ENCODE data around the gene FERMT1. TPM values are rescaled to one million over a fixed set of nuclear protein-coding genes. Genes with fewer than 3 reads are reported as not detected.

The FERMT1 gene
- total RNA-seq (2014; rRNA removed; shearing (Covaris generic)) = not detected in 2 replicates
- total RNA-seq (2022) = not detected in 2 replicates
- percentile 6 among the genes with signal in this experiment for Bru-seq, nascent RNA
- BruChase-seq, experiment 1, labeled RNA remaining after a 6-hour chase = percentile 6 among the genes with signal in this experiment
- BruChase-seq, experiment 2, labeled RNA remaining after a 2-hour chase = percentile 5 among the genes with signal in this experiment
- long read RNA-seq = 0 reads

DNA sequence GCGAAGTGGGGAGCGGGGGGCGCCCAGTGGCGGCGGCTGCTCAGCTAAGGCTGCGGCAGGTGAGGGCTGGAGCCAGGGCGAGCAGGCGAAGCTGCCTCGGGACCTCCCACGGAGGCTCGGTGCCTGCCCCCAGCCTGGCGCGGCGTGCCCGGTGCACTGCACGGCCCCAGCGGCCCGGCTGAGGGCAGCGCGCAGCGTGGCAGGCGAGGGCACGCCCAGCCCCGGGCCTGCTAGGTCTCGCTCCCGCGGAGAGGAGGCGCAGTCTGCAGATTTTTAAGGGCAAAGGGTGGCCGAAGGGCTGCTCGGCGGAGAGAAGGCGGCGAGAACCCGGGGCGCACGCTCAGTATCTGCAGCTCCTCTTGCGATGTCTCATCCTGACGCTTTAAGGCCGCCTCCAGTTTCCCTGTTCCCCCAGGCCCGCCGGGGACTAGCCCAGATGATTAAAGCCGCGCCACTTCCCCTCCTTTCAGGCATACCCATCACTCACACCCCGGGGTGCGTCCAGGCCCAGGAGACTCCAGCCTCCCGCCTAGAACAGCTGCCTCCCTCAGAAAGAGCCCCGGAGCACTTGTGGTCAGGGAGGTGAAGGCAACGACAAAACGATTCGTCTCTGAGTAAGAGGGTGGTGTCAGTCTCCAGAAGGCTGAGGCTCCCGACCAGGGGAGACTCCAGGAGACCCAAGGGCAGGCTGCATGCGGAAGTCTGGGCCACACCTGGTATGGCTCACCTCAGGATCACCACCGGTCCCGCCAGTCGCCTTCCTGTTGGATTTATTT is at the start of gene FERMT1:
Gene FERMT1 (minus strand): TSS at position 158 of the 776 bp plus-strand sequence. CDS start 3,476 bp downstream, outside the sequence.
- no peaks in the 10 kb centered on the region for H3K36me3 ChIP-seq (ENCODE audit: insufficient read depth, low read length)
- no TSS peak for BruUV-seq (replicated peaks)
- H3K4me2 ChIP-seq (ENCODE audit: low read length) = no peak within 1 kb of the TSS
- no peaks in the 10 kb centered on the region for H3K79me2 ChIP-seq (ENCODE audit: insufficient read depth, low read depth, low read length)
- no peak within 1 kb of the TSS for H3K4me3 ChIP-seq (ENCODE audit: low read depth, low read length, poor library complexity, severe bottlenecking)
- no peak for DNase-seq (ENCODE audit: low spot score)
- no peaks in the 10 kb centered on the region for H3K9me2 ChIP-seq (ENCODE audit: insufficient read depth, low read length)
- intact Hi-C loops (cut with micrococcal nuclease; ENCODE audit: unreplicated experiment) = no loop called here
- H2AFZ ChIP-seq (ENCODE audit: low read length) = no peak within 1 kb of the TSS
- TF ChIP-seq EZH2phosphoT487 (IDR thresholded peaks at IDR 0.05; ENCODE audit: borderline replicate concordance, low read depth, low read length) (no peak), CTCF (conservative IDR thresholded peaks at IDR 0.05; ENCODE audit: low read length) (no peak)
- no peaks in the 10 kb centered on the region for H3K4me1 ChIP-seq (ENCODE audit: insufficient read depth, low read length, poor library complexity, severe bottlenecking)
- ChIA-PET POLR2A (no interaction called here), CTCF (ENCODE audit: unreplicated experiment) (no interaction called here)
- H3K9me3 ChIP-seq (ENCODE audit: low read length) = no peaks in the 10 kb centered on the region
- no peaks in the 10 kb centered on the region; the same call in 1 of the 2 replicates for H4K20me1 ChIP-seq (ENCODE audit: insufficient read depth, low read length)
- H3K27ac ChIP-seq (ENCODE audit: low read depth, low read length, poor library complexity, severe bottlenecking) = no peak within 1 kb of the TSS

DNA sequence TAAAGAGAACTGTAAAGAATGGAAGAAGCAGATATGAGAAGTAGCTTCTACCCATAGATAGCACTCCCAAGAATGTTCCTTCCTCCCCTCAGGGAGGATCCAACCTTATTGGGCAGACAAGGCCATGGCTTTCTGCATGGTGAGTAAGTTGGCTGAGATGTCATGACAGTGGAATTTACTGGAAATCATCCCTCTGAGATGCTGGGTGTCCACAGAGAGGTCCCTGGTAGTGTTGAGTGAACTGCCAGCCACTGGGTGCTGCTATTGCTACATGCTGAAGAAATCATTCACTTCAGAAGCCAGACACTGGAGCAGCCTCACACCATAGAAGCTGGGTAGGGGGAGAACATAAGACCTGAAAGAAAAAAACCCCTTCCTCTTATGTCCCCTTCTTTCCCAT is 46.4 kb upstream of the FERMT1 start:
- BruUV-seq (replicated peaks) = no TSS peak
- Histone ChIP-seq H3K4me2 (ENCODE audit: low read length) (no peak overlapping the region), H3K9me2 (ENCODE audit: insufficient read depth, low read length) (no peaks in the 10 kb centered on the region), H3K4me1 (ENCODE audit: insufficient read depth, low read length, poor library complexity, severe bottlenecking) (no peaks in the 10 kb centered on the region), H2AFZ (ENCODE audit: low read length) (no peak overlapping the region), H4K20me1 (ENCODE audit: insufficient read depth, low read length) (no peaks in the 10 kb centered on the region), H3K79me2 (ENCODE audit: insufficient read depth, low read depth, low read length) (no peaks in the 10 kb centered on the region), H3K9me3 (ENCODE audit: low read length) (no peaks in the 10 kb centered on the region), H3K36me3 (ENCODE audit: insufficient read depth, low read length) (no peaks in the 10 kb centered on the region), H3K4me3 (ENCODE audit: low read depth, low read length, poor library complexity, severe bottlenecking) (no peak overlapping the region), H3K27ac (ENCODE audit: low read depth, low read length, poor library complexity, severe bottlenecking) (no peak overlapping the region)
- intact Hi-C loops (cut with micrococcal nuclease; ENCODE audit: unreplicated experiment) = no loop called here
- ChIA-PET CTCF (ENCODE audit: unreplicated experiment) (no interaction called here), POLR2A (interaction anchor here (1.5 kb wide), 1 partner anchor 12 kb away, joined by 4 read pairs; no protein-coding TSS in a partner anchor)
- TF ChIP-seq CTCF (conservative IDR thresholded peaks at IDR 0.05; ENCODE audit: low read length) (peak; percentile 27; the same call in 1 of the 2 replicates), EZH2phosphoT487 (IDR thresholded peaks at IDR 0.05; ENCODE audit: borderline replicate concordance, low read depth, low read length) (no peak)
- no peak for DNase-seq (ENCODE audit: low spot score)

DNA sequence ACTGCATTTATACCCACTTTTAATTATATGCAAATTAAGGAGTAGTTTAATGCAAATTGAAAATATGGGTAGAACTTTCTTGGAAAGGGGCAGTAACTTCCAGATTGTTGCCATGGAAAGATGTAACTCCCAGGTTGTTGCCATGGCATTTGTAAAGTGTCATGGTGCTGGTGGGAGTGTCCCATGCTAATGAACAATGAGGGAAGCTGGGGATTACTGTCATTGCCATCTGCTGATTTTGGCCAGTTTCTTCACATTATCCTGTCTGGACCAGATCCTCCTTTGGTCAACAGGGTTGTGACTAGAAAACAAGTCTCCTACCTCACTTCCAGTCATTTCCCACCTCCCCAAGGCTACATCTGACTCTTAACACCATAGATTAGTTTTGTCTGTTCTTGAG is 45.4 kb upstream of the FERMT1 start:
- H3K36me3 ChIP-seq (ENCODE audit: insufficient read depth, low read length) = no peaks in the 10 kb centered on the region
- BruUV-seq (replicated peaks) = no TSS peak
- H3K27ac ChIP-seq (ENCODE audit: low read depth, low read length, poor library complexity, severe bottlenecking) = no peak overlapping the region

More for the DNA sequence above, 45.4 kb upstream of the FERMT1 start:
- H3K4me2 ChIP-seq (ENCODE audit: low read length) = no peak overlapping the region
- H3K4me3 ChIP-seq (ENCODE audit: low read depth, low read length, poor library complexity, severe bottlenecking) = no peak overlapping the region
- ChIA-PET POLR2A (no interaction called here), CTCF (ENCODE audit: unreplicated experiment) (no interaction called here)
- no peaks in the 10 kb centered on the region for H3K79me2 ChIP-seq (ENCODE audit: insufficient read depth, low read depth, low read length)
- DNase-seq (ENCODE audit: low spot score) = no peak
- H4K20me1 ChIP-seq (ENCODE audit: insufficient read depth, low read length) = no peaks in the 10 kb centered on the region
- H3K9me2 ChIP-seq (ENCODE audit: insufficient read depth, low read length) = no peaks in the 10 kb centered on the region
- no peak for TF ChIP-seq CTCF (conservative IDR thresholded peaks at IDR 0.05; ENCODE audit: low read length)
- no peak for TF ChIP-seq EZH2phosphoT487 (IDR thresholded peaks at IDR 0.05; ENCODE audit: borderline replicate concordance, low read depth, low read length)
- no peaks in the 10 kb centered on the region for H3K9me3 ChIP-seq (ENCODE audit: low read length)
- no peaks in the 10 kb centered on the region for H3K4me1 ChIP-seq (ENCODE audit: insufficient read depth, low read length, poor library complexity, severe bottlenecking)
- intact Hi-C loops (cut with micrococcal nuclease; ENCODE audit: unreplicated experiment) = no loop called here
- no peak overlapping the region for H2AFZ ChIP-seq (ENCODE audit: low read length)
